Measurements from ENCODE around the gene THBS4.
"Not testable (repeated sequence)": the region's sequence is repeated elsewhere in the genome, so short reads cannot be mapped to it uniquely, and the experiment has no call there.

THBS4 gene

DNA sequence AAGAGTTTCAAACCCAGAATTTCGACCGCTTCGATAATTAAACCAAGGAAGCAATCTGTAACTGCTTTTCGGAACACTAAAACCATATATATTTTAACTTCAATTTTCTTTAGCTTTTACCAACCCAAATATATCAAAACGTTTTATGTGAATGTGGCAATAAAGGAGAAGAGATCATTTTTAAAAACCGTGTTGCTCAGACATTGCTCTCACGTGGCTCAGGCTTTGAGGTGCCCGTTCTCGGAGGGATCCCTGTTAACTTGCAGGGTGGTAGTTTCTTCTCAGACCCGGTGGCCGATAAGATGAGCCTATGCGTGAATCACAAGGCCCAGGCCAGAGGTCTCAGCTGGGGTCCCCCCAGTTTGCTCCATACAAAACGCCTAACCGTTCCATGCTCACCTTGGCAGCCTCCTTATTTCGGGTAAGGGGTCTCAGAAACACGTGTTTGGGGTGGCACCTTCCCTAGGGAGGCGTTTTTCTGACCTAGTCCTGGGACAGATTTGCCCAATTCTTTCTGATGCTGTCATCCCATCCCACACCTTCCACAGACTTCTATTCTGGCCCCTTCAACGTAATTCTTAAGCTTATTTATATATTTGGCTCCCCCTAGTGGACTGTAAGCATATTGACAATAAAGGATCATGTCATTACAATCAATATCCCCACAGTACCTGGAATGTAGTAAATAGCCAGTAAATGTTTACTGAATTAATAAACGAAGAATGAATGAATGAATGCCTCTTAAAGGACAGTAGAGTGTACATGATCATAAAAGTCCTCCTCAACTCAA is 48.1 kb downstream of the THBS4 start:
- DNase-seq = peak; percentile 23
- Histone ChIP-seq H3K27me3 (no peaks in the 10 kb centered on the region), H3K4me3 (ENCODE audit: low read depth, low read length) (peak overlapping the region; percentile 47), H3K9me3 (no peaks in the 10 kb centered on the region), H3K36me3 (no peaks in the 10 kb centered on the region), H3K4me1 (peaks cover 6% of the 10 kb centered on the region)
- peak; percentile 64 for TF ChIP-seq CTCF (IDR thresholded peaks at IDR 0.05; ENCODE audit: low read depth, low read length)

- no peaks in the 10 kb centered on the region for H3K9me3 ChIP-seq
- no peak for DNase-seq
- H3K4me3 ChIP-seq (ENCODE audit: low read depth, low read length) = no peak overlapping the region
- H3K27me3 ChIP-seq = no peaks in the 10 kb centered on the region
- H3K4me1 ChIP-seq = peaks cover 8% of the 10 kb centered on the region
- no peak for TF ChIP-seq CTCF (IDR thresholded peaks at IDR 0.05; ENCODE audit: low read depth, low read length)
- no peaks in the 10 kb centered on the region for H3K36me3 ChIP-seq
These were observed 55.7 kb downstream of the THBS4 start for GRCh38 chr5:80090884-80091166.

DNA sequence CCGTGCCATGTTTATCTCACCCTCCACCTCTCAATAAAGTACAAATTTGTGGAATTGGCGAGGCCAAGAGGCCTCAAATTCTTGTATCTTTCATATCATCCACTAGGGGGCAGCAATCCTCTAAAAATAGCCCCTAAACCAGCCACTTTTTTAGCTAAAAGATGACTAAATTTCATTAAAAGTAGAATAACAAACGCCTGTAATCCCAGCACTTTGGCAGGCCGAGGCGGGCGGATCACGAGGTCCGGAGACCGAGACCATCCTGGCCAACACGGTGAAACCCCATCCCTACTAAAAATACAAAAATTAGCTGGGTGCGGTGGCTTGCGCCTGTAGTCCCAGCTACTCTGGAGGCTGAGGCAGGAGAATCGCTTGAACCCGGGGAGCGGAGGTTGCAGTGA is 56.6 kb downstream of the THBS4 start:
- peak; percentile 35 for DNase-seq
- not testable (repeated sequence) for H3K27me3 ChIP-seq

GRCh38 chr5:80092486-80093107 is 57.4 kb downstream of the THBS4 start:
- TF ChIP-seq CTCF (IDR thresholded peaks at IDR 0.05; ENCODE audit: low read depth, low read length) = no peak
- H3K27me3 ChIP-seq = no peaks in the 10 kb centered on the region
- H3K9me3 ChIP-seq = no peaks in the 10 kb centered on the region
- DNase-seq = no peak
- peaks cover 8% of the 10 kb centered on the region for H3K4me1 ChIP-seq
- H3K4me3 ChIP-seq (ENCODE audit: low read depth, low read length) = no peak overlapping the region
- H3K36me3 ChIP-seq = no peaks in the 10 kb centered on the region

More for the DNA sequence above, 56.6 kb downstream of the THBS4 start:
- not testable (repeated sequence) for H3K9me3 ChIP-seq; H3K4me3 ChIP-seq (ENCODE audit: low read depth, low read length); H3K36me3 ChIP-seq; H3K4me1 ChIP-seq
- TF ChIP-seq CTCF (IDR thresholded peaks at IDR 0.05; ENCODE audit: low read depth, low read length) = peak; percentile 67

- Histone ChIP-seq H3K36me3 (no peaks in the 10 kb centered on the region), H3K4me1 (peaks cover 8% of the 10 kb centered on the region), H3K9me3 (no peaks in the 10 kb centered on the region), H3K4me3 (ENCODE audit: low read depth, low read length) (no peak overlapping the region), H3K27me3 (no peaks in the 10 kb centered on the region)
- no peak for DNase-seq
- 0 out of 2 replicates have a peak, but pooled peaks have one; percentile 11 for TF ChIP-seq CTCF (IDR thresholded peaks at IDR 0.05; ENCODE audit: low read depth, low read length)
These were observed 58.6 kb downstream of the THBS4 start for GRCh38 chr5:80093796-80094195.

DNA sequence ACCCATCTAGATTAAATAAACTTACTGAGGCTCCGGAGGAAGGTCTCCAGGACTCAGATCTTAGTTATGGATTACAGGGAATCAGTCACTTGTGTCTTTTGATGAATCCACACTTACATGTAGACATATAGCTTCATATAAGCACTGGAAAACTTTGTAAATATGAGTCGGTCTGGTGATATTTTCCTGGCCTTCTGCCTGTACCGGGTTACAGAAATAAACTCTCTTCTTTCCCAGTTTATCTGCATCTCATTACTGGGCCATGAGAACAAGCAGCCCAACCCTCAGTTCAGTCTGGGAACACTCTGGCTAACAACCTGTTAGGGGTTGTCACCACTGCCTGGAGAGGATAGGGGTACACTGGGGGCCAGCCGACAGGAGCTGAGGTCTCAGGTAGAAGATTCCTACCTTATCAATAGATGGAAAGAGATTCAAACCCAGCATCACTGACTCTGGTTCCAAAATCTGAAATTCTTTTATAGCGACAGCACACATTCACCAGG is 59.1 kb downstream of the THBS4 start:
- Histone ChIP-seq H3K27me3 (no peaks in the 10 kb centered on the region), H3K4me1 (peaks cover 8% of the 10 kb centered on the region), H3K9me3 (no peaks in the 10 kb centered on the region), H3K36me3 (no peaks in the 10 kb centered on the region), H3K4me3 (ENCODE audit: low read depth, low read length) (no peak overlapping the region)
- DNase-seq = no peak
- TF ChIP-seq CTCF (IDR thresholded peaks at IDR 0.05; ENCODE audit: low read depth, low read length) = no peak
